Nephron progenitor cell (in vitro differentiated cells): Measurements from ENCODE around the gene NANOS3.
"Not testable (repeated sequence)": the region's sequence is repeated elsewhere in the genome, so short reads cannot be mapped to it uniquely, and the experiment has no call there.

Experiments used
- DNase-seq: peaks from one replicate; pipeline ENCODE4 v3.0.0; 2021
- H3K27ac Mint-ChIP-seq: 2 replicates; pipeline ENCODE4 v1.8.0; 2021; ENCODE audit warnings: mild to moderate bottlenecking, moderate library complexity, mixed read lengths
- H3K27me3 Mint-ChIP-seq: 2 replicates; pipeline ENCODE4 v1.8.0; 2021; ENCODE audit warnings: mild to moderate bottlenecking, low read depth, mixed read lengths; ENCODE audit not compliant: poor library complexity
- H3K36me3 Mint-ChIP-seq: 2 replicates; pipeline ENCODE4 v1.8.0; 2021; ENCODE audit warnings: low read depth, mixed read lengths
- H3K4me1 Mint-ChIP-seq: 2 replicates; pipeline ENCODE4 v1.8.0; 2021; ENCODE audit warnings: mixed read lengths
- H3K4me3 Mint-ChIP-seq: 2 replicates; pipeline ENCODE4 v1.8.0; 2021; ENCODE audit warnings: mild to moderate bottlenecking, moderate library complexity, mixed read lengths
- H3K9me3 Mint-ChIP-seq: 2 replicates; pipeline ENCODE4 v1.8.0; 2021; ENCODE audit warnings: mild to moderate bottlenecking, moderate library complexity, mixed read lengths
- TF ChIP-seq, protein P1 (sequence below): fragments of 200-600 bp; sonication (generic); IDR thresholded peaks from 2 replicates; pipeline ENCODE4 v1.5.0; 2021; ENCODE audit warnings: antibody characterized with exemption

Gene NANOS3

DNA sequence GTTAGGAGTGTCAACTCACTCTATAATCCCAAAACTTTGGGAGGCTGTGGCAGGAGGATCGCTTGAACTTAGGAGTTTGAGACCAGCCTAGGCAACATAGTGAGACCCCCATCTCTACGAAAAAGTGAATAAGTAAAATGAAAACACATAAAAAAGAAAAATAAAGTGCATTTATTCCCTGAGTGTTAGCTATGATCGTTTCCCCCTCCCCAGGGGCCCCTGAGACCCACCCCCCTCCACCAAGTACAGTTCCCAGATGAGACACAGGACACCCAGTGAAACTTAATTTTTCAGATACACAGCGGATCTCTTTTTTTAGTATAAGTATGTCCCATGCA lies 28.6 kb upstream of the NANOS3 start:
- Mint-ChIP-seq H3K36me3 (no peaks in the 10 kb centered on the region), H3K9me3 (no peaks in the 10 kb centered on the region), H3K27me3 (no peaks in the 10 kb centered on the region), H3K27ac (peak overlapping the region; percentile 94), H3K4me1 (peaks cover 58% of the 10 kb centered on the region), H3K4me3 (peak overlapping the region; percentile 42)
- no peak for DNase-seq
- TF ChIP-seq, protein P1, sequence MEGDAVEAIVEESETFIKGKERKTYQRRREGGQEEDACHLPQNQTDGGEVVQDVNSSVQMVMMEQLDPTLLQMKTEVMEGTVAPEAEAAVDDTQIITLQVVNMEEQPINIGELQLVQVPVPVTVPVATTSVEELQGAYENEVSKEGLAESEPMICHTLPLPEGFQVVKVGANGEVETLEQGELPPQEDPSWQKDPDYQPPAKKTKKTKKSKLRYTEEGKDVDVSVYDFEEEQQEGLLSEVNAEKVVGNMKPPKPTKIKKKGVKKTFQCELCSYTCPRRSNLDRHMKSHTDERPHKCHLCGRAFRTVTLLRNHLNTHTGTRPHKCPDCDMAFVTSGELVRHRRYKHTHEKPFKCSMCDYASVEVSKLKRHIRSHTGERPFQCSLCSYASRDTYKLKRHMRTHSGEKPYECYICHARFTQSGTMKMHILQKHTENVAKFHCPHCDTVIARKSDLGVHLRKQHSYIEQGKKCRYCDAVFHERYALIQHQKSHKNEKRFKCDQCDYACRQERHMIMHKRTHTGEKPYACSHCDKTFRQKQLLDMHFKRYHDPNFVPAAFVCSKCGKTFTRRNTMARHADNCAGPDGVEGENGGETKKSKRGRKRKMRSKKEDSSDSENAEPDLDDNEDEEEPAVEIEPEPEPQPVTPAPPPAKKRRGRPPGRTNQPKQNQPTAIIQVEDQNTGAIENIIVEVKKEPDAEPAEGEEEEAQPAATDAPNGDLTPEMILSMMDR, result no peak

DNA sequence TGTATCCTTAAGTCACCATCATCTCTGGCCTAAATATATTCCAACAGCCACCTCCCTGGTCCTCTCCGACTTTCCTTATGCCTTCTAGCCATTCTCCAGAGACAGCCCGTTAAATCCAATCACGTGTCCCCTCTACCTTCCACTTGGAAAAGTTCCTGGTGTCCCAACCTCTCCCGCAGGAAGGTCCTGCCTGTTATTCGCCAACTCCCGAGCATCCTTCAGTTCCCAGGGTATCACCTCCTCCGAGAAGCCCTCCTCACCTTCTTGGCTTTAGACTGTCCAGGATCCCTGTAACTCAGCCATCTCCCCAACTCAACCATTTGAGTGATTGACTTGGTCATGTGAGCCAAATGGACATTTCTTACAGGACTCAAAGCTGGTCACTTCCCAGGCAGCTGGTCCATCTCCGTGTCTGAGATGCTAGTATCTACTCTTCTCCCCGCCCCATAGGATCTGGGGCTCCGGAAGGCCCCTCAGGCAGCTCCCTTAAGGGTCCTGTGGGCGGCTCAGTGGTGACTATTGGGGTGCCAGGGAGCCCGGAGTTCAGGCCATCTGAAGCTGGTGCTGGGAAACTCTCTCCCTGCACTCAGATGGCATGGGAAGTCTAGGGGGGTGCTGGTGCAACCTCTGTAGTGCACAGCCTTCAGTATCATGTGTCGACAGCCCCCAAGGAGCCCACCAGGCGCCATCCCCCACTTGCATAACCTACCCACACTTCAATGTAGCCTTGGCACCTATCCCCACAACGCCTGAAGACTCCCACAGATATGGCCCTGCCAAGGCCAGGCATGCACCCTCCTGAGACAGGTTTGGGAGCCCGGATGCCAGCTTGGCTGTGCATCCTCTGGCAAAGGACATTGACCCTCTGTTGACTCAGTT lies 27.9 kb upstream of the NANOS3 start:
- DNase-seq, result no peak
- H3K27me3 Mint-ChIP-seq, result no peaks in the 10 kb centered on the region
- no peaks in the 10 kb centered on the region for H3K36me3 Mint-ChIP-seq
- TF ChIP-seq, protein P1, result no peak
- peak overlapping the region; percentile 94 for H3K27ac Mint-ChIP-seq
- no peaks in the 10 kb centered on the region for H3K9me3 Mint-ChIP-seq
- peak overlapping the region; percentile 59 for H3K4me3 Mint-ChIP-seq
- H3K4me1 Mint-ChIP-seq, result peaks cover 52% of the 10 kb centered on the region

DNA sequence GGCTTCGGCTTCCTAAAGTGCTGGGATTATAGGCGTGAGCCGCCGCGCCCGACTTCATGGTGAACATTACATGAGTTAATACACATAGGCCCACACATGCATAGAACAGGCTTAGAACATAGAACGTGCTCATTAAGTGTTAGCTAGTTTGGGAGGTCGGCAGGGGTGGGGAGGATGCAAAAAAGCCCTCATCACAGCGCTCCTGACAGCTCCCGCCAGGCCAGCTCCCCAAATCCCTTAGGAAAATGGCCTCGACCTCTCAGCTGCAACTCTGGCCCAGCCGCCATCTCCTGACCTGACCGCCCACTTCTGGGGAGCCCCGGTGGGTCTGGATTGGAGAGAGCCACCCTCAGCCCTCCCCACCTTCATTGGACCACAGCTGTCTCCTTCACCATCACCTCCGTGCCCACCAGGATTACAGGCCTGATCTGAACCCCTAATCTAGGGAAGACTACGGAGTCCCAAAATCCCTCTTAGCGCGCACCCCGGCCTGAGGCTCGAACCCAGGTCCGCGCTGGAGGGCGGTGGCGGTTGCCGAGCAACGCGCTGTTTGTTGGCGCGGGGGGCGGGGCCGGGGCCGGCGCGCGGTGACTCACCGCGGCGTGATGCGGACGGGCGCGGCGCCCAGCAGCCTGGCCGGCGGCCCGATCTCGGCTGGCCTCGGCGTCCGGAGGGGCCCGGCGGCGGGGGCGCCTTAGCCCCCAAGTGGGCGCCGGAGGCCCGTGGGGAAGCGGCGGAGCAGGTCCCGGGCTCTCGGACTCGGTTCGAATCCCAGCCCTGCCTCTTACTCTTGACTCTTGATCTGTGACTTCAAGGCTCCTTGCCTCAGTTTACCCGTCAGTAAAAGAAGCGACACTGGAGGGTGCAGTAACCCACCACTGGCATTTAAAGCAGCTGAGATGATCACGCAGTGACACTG lies 26.7 kb upstream of the NANOS3 start:
- H3K4me3 Mint-ChIP-seq, result peak overlapping the region; percentile 40

DNA sequence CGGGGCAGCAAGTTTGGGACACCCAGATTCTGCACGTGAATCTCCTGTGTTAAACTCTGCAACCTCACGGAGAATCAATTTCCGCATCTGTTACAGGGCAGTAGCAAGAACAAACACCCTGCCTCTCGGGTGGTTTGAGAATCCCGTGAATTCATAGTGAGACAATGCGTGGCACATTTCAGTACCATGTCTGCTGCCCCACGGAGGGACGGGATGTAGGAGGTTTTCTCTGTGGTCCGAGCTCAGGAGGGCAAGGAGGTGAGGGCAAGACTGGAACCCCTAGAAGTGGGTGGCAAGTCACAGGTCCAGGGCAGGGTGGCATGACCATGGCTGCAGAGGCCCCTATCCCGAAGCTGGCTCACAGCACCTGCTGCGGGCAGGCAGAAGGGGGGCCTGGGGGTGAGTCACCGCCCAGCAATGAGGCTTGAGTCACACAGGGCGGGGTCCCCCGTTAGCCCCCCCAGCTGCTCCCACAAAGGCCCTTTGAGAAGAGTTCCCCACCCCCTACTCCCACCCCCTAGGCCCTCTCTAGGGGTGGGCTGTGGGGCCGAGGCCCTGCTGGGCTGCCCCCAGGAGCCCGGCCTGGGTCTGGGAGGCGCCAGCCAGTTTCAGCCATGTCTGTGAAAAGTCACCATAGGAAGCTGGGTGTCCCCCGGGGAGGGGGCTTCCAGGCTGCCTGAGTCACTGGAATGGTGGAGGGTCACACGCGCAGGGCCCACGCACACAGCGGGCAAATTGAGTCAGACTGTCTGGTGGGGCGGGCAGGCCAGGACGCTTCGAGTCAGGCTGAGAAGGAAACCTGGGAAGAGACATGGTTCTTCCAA lies 25.8 kb upstream of the NANOS3 start:
- TF ChIP-seq, protein P1, result no peak

More for the DNA sequence above, 26.7 kb upstream of the NANOS3 start:
- H3K27ac Mint-ChIP-seq, result peak overlapping the region; percentile 66
- H3K27me3 Mint-ChIP-seq, result no peaks in the 10 kb centered on the region
- no peaks in the 10 kb centered on the region for H3K9me3 Mint-ChIP-seq
- TF ChIP-seq, protein P1, result no peak
- H3K4me1 Mint-ChIP-seq, result peaks cover 40% of the 10 kb centered on the region
- H3K36me3 Mint-ChIP-seq, result no peaks in the 10 kb centered on the region
- DNase-seq, result peak; percentile 79

DNA sequence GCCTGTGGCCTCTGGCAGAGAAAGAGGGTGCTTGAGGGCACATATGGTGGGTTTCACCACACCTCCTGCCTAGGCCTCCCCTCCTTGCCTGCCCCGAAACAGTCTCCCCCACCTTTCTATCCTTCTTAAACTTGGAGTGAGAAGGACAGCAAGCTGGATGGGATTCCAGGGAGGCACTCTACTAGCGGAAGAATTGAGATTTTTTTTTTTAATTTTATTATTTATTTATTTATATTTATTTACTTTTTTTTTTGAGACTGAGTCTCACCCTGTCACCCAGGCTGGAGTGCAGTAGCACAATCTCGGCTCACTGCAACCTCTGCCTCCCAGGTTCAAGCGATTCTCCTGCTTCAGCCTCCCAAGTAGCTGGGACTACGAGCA lies 25.2 kb upstream of the NANOS3 start:
- not testable (repeated sequence) for H3K36me3 Mint-ChIP-seq, DNase-seq, H3K4me3 Mint-ChIP-seq

More for the DNA sequence above, 25.8 kb upstream of the NANOS3 start:
- Mint-ChIP-seq H3K4me3 (peak overlapping the region; percentile 40), H3K36me3 (no peaks in the 10 kb centered on the region), H3K9me3 (no peaks in the 10 kb centered on the region), H3K27ac (peak overlapping the region; percentile 66), H3K4me1 (peaks cover 31% of the 10 kb centered on the region), H3K27me3 (no peaks in the 10 kb centered on the region)
- DNase-seq, result no peak

DNA sequence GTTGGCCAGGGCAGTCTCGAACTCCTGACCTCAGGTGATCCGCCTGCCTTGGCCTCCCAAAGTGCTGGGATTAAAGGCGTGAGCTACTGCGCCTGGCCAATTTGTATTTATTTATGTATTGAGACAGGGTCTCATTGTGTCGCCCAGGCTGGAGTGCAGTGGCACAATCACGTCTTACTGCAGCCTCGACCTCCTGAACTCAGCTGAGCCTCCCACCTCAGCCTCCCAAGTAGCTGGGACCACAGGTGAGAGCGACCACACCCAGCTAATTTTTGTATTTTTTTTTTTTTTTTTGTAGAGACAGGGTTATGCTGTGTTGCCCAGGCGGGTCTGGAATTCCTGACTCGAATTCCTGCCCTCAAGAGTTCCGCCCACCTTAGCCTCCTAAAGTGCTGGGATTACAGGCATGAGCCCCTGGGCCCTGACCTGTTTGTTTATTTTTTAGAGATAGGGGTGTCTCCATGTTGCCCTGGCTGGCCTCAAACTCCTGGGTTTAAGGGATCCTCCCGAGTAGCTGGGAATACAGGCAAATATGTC lies 24.7 kb upstream of the NANOS3 start:
- not testable (repeated sequence) for DNase-seq, H3K9me3 Mint-ChIP-seq, H3K36me3 Mint-ChIP-seq, H3K27me3 Mint-ChIP-seq, H3K27ac Mint-ChIP-seq, H3K4me3 Mint-ChIP-seq
- peaks cover 24% of the 10 kb centered on the region for H3K4me1 Mint-ChIP-seq

More for the DNA sequence above, 25.2 kb upstream of the NANOS3 start:
- H3K27me3 Mint-ChIP-seq, H3K27ac Mint-ChIP-seq, H3K9me3 Mint-ChIP-seq: not testable (repeated sequence)
- H3K4me1 Mint-ChIP-seq, result peaks cover 25% of the 10 kb centered on the region
